Nephron (organoid): Measurements from ENCODE around the gene SND1.

ENCODE experiments used
- H3K27ac Mint-ChIP-seq, 3 experiments: 2 replicates each; pipeline ENCODE4 v1.8.0; 2020; ENCODE audit warnings: mixed read lengths in 3 of 3, mild to moderate bottlenecking in 2 of 3, moderate library complexity in 1 of 3
- H3K27me3 Mint-ChIP-seq: 2 replicates; pipeline ENCODE4 v1.8.0; 2021; ENCODE audit warnings: low read depth, mild to moderate bottlenecking, moderate library complexity, mixed read lengths
- H3K36me3 Mint-ChIP-seq: 2 replicates; pipeline ENCODE4 v1.8.0; 2020; ENCODE audit warnings: low read depth, mixed read lengths
- H3K4me1 Mint-ChIP-seq: 2 replicates; pipeline ENCODE4 v1.8.0; 2020; ENCODE audit warnings: mixed read lengths
- H3K4me3 Mint-ChIP-seq, 3 experiments: 2 replicates each; pipeline ENCODE4 v1.8.0; 2020; ENCODE audit warnings: mild to moderate bottlenecking in 3 of 3, mixed read lengths in 3 of 3, moderate library complexity in 2 of 3
- H3K9me3 Mint-ChIP-seq: 2 replicates; pipeline ENCODE4 v1.8.0; 2020; ENCODE audit warnings: mixed read lengths
- TF ChIP-seq, protein P1 (sequence below), 3 experiments: fragments of 200-600 bp; sonication (generic); IDR thresholded peaks; one replicate each; pipeline ENCODE4 v1.5.0; 2021; ENCODE audit warnings: antibody characterized with exemption in 3 of 3; ENCODE audit not compliant: unreplicated experiment in 3 of 3

The SND1 gene

DNA sequence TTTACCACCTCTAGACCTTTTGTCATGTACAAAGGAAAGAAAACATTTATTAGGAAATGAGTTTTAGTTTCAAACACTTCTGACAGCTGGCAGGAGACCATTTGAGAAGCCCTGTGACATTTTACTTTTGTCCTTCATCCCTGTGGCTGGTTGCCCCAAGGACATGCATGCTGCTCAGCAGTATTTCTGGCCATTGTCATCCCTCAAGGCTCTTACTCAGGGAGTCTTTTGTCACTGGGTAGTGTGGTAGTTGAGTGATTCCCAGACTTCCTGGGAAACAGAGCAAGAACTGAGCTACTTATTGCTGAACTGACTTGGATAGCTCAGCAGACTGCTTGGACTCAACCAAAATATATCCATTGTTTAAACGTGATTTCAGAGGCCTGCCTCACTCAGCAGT, 236.4 kb downstream of the SND1 start:
- H3K27ac Mint-ChIP-seq = no peak overlapping the region
- peaks cover 37% of the 10 kb centered on the region for H3K36me3 Mint-ChIP-seq
- TF ChIP-seq, protein P1, sequence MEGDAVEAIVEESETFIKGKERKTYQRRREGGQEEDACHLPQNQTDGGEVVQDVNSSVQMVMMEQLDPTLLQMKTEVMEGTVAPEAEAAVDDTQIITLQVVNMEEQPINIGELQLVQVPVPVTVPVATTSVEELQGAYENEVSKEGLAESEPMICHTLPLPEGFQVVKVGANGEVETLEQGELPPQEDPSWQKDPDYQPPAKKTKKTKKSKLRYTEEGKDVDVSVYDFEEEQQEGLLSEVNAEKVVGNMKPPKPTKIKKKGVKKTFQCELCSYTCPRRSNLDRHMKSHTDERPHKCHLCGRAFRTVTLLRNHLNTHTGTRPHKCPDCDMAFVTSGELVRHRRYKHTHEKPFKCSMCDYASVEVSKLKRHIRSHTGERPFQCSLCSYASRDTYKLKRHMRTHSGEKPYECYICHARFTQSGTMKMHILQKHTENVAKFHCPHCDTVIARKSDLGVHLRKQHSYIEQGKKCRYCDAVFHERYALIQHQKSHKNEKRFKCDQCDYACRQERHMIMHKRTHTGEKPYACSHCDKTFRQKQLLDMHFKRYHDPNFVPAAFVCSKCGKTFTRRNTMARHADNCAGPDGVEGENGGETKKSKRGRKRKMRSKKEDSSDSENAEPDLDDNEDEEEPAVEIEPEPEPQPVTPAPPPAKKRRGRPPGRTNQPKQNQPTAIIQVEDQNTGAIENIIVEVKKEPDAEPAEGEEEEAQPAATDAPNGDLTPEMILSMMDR (IDR thresholded peaks at IDR 0.05; ENCODE audit: unreplicated experiment in 3 of 3) = no peak
- H3K27me3 Mint-ChIP-seq = no peaks in the 10 kb centered on the region
- no peak overlapping the region for H3K4me3 Mint-ChIP-seq
- H3K4me1 Mint-ChIP-seq = peaks cover 58% of the 10 kb centered on the region
- H3K9me3 Mint-ChIP-seq = no peaks in the 10 kb centered on the region

DNA sequence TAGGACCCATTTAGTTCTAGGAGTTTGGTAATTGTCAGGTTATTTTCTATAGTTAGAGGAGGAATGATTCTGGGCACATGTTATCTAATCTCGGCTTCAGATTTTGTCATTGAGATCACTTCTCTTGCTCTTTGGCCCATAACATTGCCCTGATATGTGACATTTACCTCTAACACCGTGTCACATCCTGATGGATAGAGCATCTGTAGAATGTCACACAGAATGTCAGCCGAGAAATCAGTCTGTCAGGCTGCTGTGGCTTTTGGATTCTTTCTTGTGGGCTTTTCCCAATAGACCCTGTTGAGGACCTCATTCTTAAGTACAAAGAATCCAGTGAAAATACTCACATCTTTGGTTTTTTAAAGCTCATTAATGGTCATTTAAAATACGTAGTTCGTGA, 236.8 kb downstream of the SND1 start:
- Mint-ChIP-seq H3K36me3 (peaks cover 41% of the 10 kb centered on the region), H3K9me3 (no peaks in the 10 kb centered on the region), H3K27ac (no peak overlapping the region), H3K27me3 (no peaks in the 10 kb centered on the region), H3K4me1 (peaks cover 59% of the 10 kb centered on the region), H3K4me3 (no peak overlapping the region)
- TF ChIP-seq, protein P1 (IDR thresholded peaks at IDR 0.05; ENCODE audit: unreplicated experiment in 3 of 3) = no peak

DNA sequence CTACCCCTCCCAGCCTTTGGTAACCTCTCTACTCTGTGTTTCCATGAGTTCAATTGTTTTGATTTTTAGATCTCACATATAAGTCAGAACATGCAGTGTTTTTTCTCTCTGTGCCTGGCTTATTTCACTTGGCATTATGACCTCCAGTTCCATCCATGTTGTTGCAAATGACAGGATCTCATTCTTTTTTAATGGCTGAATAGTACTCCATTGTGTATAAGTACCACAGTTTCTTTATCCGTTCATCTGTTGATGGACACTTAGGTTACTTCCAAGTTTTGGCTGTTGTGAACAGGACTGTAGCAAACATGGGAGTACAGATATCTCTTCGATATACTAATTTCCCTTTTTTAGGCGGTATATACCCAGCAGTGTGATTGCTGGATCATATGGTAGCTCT, 237.7 kb downstream of the SND1 start:
- H3K4me1 Mint-ChIP-seq = peaks cover 54% of the 10 kb centered on the region
- H3K27ac Mint-ChIP-seq = no peak overlapping the region
- H3K9me3 Mint-ChIP-seq = no peaks in the 10 kb centered on the region
- H3K36me3 Mint-ChIP-seq = peaks cover 38% of the 10 kb centered on the region
- TF ChIP-seq, protein P1 (IDR thresholded peaks at IDR 0.05; ENCODE audit: unreplicated experiment in 3 of 3) = no peak
- H3K4me3 Mint-ChIP-seq = no peak overlapping the region
- no peaks in the 10 kb centered on the region for H3K27me3 Mint-ChIP-seq

DNA sequence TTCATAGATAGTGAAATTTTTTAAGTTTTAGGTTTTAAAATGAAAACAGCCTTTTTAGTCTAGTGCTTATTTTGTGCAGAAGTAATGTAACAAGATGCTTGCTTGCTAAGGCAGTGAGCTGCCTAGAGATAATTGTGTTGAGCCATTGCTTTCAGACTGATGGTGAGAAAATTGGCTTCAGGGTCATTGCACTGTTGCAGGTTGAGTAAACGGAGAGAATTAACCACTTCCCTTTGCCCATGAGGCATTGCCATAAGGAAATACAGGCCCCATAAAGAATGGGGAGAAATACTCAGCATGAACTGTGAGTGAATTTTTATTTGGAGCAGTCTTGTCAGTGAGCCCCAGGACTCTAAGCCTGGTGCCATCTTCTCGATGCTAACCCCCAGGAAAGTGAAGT, 238.7 kb downstream of the SND1 start:
- TF ChIP-seq, protein P1 (IDR thresholded peaks at IDR 0.05; ENCODE audit: unreplicated experiment in 3 of 3) = no peak
- Mint-ChIP-seq H3K27me3 (no peaks in the 10 kb centered on the region), H3K27ac (peak overlapping the region in 2 of 3 experiments; percentile 31 to 33), H3K36me3 (peaks cover 38% of the 10 kb centered on the region), H3K4me3 (no peak overlapping the region), H3K9me3 (no peaks in the 10 kb centered on the region), H3K4me1 (peaks cover 46% of the 10 kb centered on the region)

DNA sequence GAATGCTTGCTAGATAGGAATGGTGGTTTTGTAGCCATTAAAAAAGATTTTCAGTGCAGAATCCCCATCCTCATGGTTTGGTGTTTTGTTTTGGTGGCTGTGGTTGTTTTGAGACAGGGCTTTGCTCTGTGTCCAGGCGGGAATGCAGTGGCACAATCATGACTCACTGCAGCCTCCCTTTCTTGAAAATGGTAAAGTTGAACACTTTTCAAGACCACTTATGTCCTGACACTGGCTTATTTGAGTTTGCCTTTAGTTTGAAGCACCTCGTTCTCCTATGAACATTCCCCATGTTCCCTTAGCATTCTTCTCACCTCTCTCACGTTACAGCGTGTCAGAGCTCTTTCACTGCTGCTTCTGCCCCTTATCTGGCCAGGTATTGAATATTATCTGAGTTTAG, 239.2 kb downstream of the SND1 start:
- Mint-ChIP-seq H3K9me3 (no peaks in the 10 kb centered on the region), H3K27ac (peak overlapping the region; percentile 37 to 85 (median 42)), H3K4me3 (no peak overlapping the region), H3K36me3 (peaks cover 38% of the 10 kb centered on the region), H3K27me3 (no peaks in the 10 kb centered on the region), H3K4me1 (peaks cover 42% of the 10 kb centered on the region)
- TF ChIP-seq, protein P1 (IDR thresholded peaks at IDR 0.05; ENCODE audit: unreplicated experiment in 3 of 3) = no peak

DNA sequence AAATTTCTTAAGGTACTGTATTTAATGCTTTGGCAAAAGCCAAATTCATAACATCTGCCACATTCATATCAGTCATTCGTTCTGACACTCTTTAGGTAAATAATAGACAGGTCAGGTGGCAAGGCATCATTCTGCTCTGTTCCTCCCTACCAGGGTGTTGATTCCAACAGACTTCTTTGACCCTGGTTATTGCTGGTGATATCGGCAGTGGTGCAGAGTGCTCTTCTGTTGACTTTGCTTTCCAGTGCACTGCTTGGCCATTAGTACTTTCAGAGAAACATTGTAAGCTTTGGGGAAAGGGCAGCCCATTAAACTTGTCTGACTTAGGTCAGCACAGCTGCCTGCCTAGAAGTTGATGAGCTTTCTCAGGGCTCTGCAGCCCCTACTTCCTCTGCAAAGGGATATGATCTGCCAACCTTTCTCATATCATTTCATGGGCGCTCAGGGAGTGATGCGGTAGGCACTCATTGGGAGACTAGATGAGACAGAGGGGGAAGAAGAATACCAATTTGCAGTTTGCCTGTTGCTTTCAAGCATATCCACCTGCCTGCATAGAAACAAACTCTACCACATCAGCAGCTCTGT, 240.0 kb downstream of the SND1 start:
- TF ChIP-seq, protein P1 (IDR thresholded peaks at IDR 0.05; ENCODE audit: unreplicated experiment in 3 of 3) = no peak
- no peak overlapping the region for H3K4me3 Mint-ChIP-seq
- H3K27me3 Mint-ChIP-seq = no peaks in the 10 kb centered on the region
- no peaks in the 10 kb centered on the region for H3K9me3 Mint-ChIP-seq
- peaks cover 41% of the 10 kb centered on the region for H3K4me1 Mint-ChIP-seq
- H3K27ac Mint-ChIP-seq = peak overlapping the region in 1 of 3 experiments; percentile 85
- peaks cover 38% of the 10 kb centered on the region for H3K36me3 Mint-ChIP-seq
